Lower lobe of right lung (tissue), 2 donors: ENCODE measurements around the gene MAGI1. TPM values are rescaled to one million over a fixed set of nuclear protein-coding genes. Genes with fewer than 3 reads are reported as not detected.
A peak's percentile ranks its signal among the peaks of the same experiment; 100 is the strongest.
"Not testable (repeated sequence)": the region's sequence is repeated elsewhere in the genome, so short reads cannot be mapped to it uniquely, and the experiment has no call there.

Experiments
- ATAC-seq, 2 donors: fragments of 200-7000 bp; cut with Tn5 transposase; one replicate each; pipeline ENCODE4 v1.9.1; 2020 to 2022; ENCODE audit warnings: mild to moderate bottlenecking in 2 of 2, moderate library complexity in 2 of 2
- DNase-seq: peaks from one replicate; pipeline ENCODE4 v3.0.0-alpha.2; 2020
- H3K27ac ChIP-seq: fragments of 200-600 bp; one replicate; pipeline ENCODE4 v1.8.0; 2022
- H3K27me3 ChIP-seq: fragments of 200-600 bp; one replicate; pipeline ENCODE4 v1.8.0; 2022; ENCODE audit warnings: low read depth
- H3K36me3 ChIP-seq: fragments of 200-600 bp; one replicate; pipeline ENCODE4 v1.8.0; 2022; ENCODE audit warnings: mild to moderate bottlenecking
- H3K4me1 ChIP-seq: fragments of 200-600 bp; one replicate; pipeline ENCODE4 v1.8.0; 2022
- H3K4me3 ChIP-seq: fragments of 200-600 bp; one replicate; pipeline ENCODE4 v1.8.0; 2022; ENCODE audit warnings: mild to moderate bottlenecking
- H3K9me3 ChIP-seq: fragments of 200-600 bp; one replicate; pipeline ENCODE4 v1.8.0; 2022
- CTCF ChIP-seq: fragments of 200-600 bp; IDR thresholded peaks from one replicate; pipeline ENCODE4 v1.8.0; 2022; ENCODE audit warnings: antibody characterized with exemption, mild to moderate bottlenecking
- intact Hi-C: fragments of 100-400 bp; cut with DNase I; formaldehyde crosslinking; loops from one replicate; pipeline ENCODE4 v1.11.0; 2022
- total RNA-seq: library from RNA; stranded (reverse); fragmentation: NEBNext Ultra II Directional; extraction: Animal tissue kit (Norgen Biotek cat#: 25700); gene quantifications from one replicate; pipeline ENCODE4 v1.2.1, GENCODE V29; 2021
- donor health status: DM: no; HTN: yes; CAD: no; lungs with severe emphysema.

The MAGI1 gene
- total RNA-seq, 1 donor from 2014 or later: 35.5 TPM

- Histone ChIP-seq H3K4me3 (peak overlapping the region; percentile 51), H3K36me3 (no peaks in the 10 kb centered on the region), H3K9me3 (no peaks in the 10 kb centered on the region), H3K27me3 (peaks cover 4% of the 10 kb centered on the region), H3K27ac (no peak overlapping the region), H3K4me1 (peaks cover 13% of the 10 kb centered on the region)
- no peak for ATAC-seq
- intact Hi-C loops: no loop called here
- no peak for DNase-seq
- TF ChIP-seq CTCF: no peak
Measured at GRCh38 chr3:65549626-65549959, 489.1 kb downstream of the MAGI1 start.

GRCh38 chr3:65548848-65549625 is 489.7 kb downstream of the MAGI1 start:
- TF ChIP-seq CTCF: no peak
- DNase-seq: peak; percentile 38
- no peak overlapping the region for H3K27ac ChIP-seq

GRCh38 chr3:65545429-65545828 is 493.3 kb downstream of the MAGI1 start:
- peaks cover 13% of the 10 kb centered on the region for H3K4me1 ChIP-seq
- H3K36me3 ChIP-seq: no peaks in the 10 kb centered on the region
- H3K4me3 ChIP-seq: no peak overlapping the region
- H3K27ac ChIP-seq: no peak overlapping the region
- DNase-seq (no peak), ATAC-seq (no peak)
- no peaks in the 10 kb centered on the region for H3K9me3 ChIP-seq
- peaks cover 4% of the 10 kb centered on the region for H3K27me3 ChIP-seq
- no peak for TF ChIP-seq CTCF
- intact Hi-C loops: no loop called here

More at GRCh38 chr3:65548848-65549625, 489.7 kb downstream of the MAGI1 start:
- Histone ChIP-seq H3K4me3 (peak overlapping the region; percentile 51), H3K9me3 (no peaks in the 10 kb centered on the region), H3K4me1 (peaks cover 13% of the 10 kb centered on the region), H3K27me3 (peaks cover 4% of the 10 kb centered on the region), H3K36me3 (no peaks in the 10 kb centered on the region)
- ATAC-seq: peak; percentile 60 to 68
- intact Hi-C loops: no loop called here

GRCh38 chr3:65543391-65543790 is 495.3 kb downstream of the MAGI1 start:
- intact Hi-C loops, ATAC-seq, H3K27ac ChIP-seq, H3K4me1 ChIP-seq, H3K36me3 ChIP-seq, H3K4me3 ChIP-seq, H3K9me3 ChIP-seq, H3K27me3 ChIP-seq, DNase-seq: not testable (repeated sequence)

- Histone ChIP-seq H3K27ac (no peak overlapping the region), H3K4me3 (no peak overlapping the region), H3K9me3 (no peaks in the 10 kb centered on the region), H3K27me3 (no peaks in the 10 kb centered on the region), H3K36me3 (no peaks in the 10 kb centered on the region), H3K4me1 (no peaks in the 10 kb centered on the region)
- intact Hi-C loops: no loop called here
- ATAC-seq (no peak), DNase-seq (no peak)
- no peak for TF ChIP-seq CTCF
Measured at GRCh38 chr3:65540666-65541065, 498.1 kb downstream of the MAGI1 start.

- Histone ChIP-seq H3K4me3 (no peak overlapping the region), H3K9me3 (no peaks in the 10 kb centered on the region), H3K36me3 (no peaks in the 10 kb centered on the region), H3K27ac (no peak overlapping the region), H3K27me3 (no peaks in the 10 kb centered on the region), H3K4me1 (peaks cover 5% of the 10 kb centered on the region)
- ATAC-seq (no peak), DNase-seq (no peak)
- intact Hi-C loops: no loop called here
- TF ChIP-seq CTCF: no peak
Measured at GRCh38 chr3:65539616-65540015, 499.1 kb downstream of the MAGI1 start.
